Gastrocnemius medialis (tissue), 4 donors: ENCODE data around the gene BNC2. TPM values are rescaled to one million over a fixed set of nuclear protein-coding genes. Genes with fewer than 3 reads are reported as not detected.

Source experiments
- ATAC-seq, 2 donors: fragments of 150-250 bp; one replicate each; pipeline ENCODE4 v1.9.1; 2016
- DNase-seq, 2 donors: peaks; one replicate each; pipeline ENCODE4 v3.0.0-alpha.2; 2019
- H3K27ac ChIP-seq, 4 donors: fragments of 200-600 bp; sonication (generic); 1 replicate in 1 of 4; 2 replicates in 3 of 4; pipeline ENCODE4 v1.5.1; 2016 to 2018; ENCODE audit warnings: mild to moderate bottlenecking in 2 of 4, moderate library complexity in 1 of 4
- H3K27me3 ChIP-seq, 3 donors: fragments of 200-600 bp; sonication (generic) in 2 of 3; 1 replicate in 1 of 3; 2 replicates in 2 of 3; pipeline versions ENCODE4 v1.5.1 to v1.6.0; 2016 to 2019; ENCODE audit warnings: mild to moderate bottlenecking in 1 of 3, moderate library complexity in 1 of 3
- H3K36me3 ChIP-seq, 2 donors: fragments of 200-600 bp; sonication (generic) in 1 of 2; one replicate each; pipeline ENCODE4 v1.5.1; 2017 to 2018
- H3K4me1 ChIP-seq, 2 donors: fragments of 200-600 bp; sonication (generic) in 1 of 2; one replicate each; pipeline ENCODE4 v1.5.1; 2016 to 2017; ENCODE audit warnings: mild to moderate bottlenecking in 2 of 2
- H3K4me3 ChIP-seq, 4 donors: fragments of 200-600 bp; sonication (generic) in 3 of 4; 1 replicate in 1 of 4; 2 replicates in 3 of 4; pipeline ENCODE4 v1.5.1; 2016 to 2019; ENCODE audit warnings: mild to moderate bottlenecking in 2 of 4
- H3K9me3 ChIP-seq, 3 donors: fragments of 200-600 bp; sonication (generic) in 2 of 3; 1 replicate in 1 of 3; 2 replicates in 2 of 3; pipeline ENCODE4 v1.5.1; 2016 to 2019
- POLR2A ChIP-seq, 2 donors: fragments of 450-650 bp; IDR thresholded peaks; one replicate each; pipeline ENCODE4 v1.6.1; 2017; ENCODE audit warnings: antibody characterized with exemption in 2 of 2, mild to moderate bottlenecking in 2 of 2, moderate library complexity in 2 of 2
- in situ Hi-C, 4 donors: fragments of 200-750 bp; cut with MboI; loops; one replicate each; pipeline versions ENCODE4 v1.15.0 to v1.8.0; 2017; ENCODE audit warnings: low sequenced_read_pairs in 4 of 4
- intact Hi-C: fragments of 100-400 bp; cut with DNase I; formaldehyde crosslinking; loops from one replicate; pipeline ENCODE4 v1.15.1; 2023; ENCODE audit warnings: low total_unique reads
- total RNA-seq, 4 donors: library from RNA; depleted of rRNA; stranded (reverse); fragments of >200 nt; gene quantifications; one replicate each; pipeline versions ENCODE4 v1.1.0 to v1.2.3, GENCODE V29; 2016
- TF ChIP-seq, protein P1 (sequence below), 5 experiments: fragments of 450-650 bp in 3 of 5; fragments of 200-600 bp in 2 of 5; sonication (generic) in 2 of 5; IDR thresholded peaks in 4 of 5; conservative IDR thresholded peaks in 1 of 5; 1 replicate in 4 of 5; 2 replicates in 1 of 5; pipeline ENCODE4 v1.5.1; 2016 to 2019; ENCODE audit warnings: antibody characterized with exemption in 5 of 5, mild to moderate bottlenecking in 3 of 5, moderate library complexity in 3 of 5

Gene BNC2
- total RNA-seq, 4 donors from 2014 or later: 40.9 to 122 (median 68.7) TPM

DNA sequence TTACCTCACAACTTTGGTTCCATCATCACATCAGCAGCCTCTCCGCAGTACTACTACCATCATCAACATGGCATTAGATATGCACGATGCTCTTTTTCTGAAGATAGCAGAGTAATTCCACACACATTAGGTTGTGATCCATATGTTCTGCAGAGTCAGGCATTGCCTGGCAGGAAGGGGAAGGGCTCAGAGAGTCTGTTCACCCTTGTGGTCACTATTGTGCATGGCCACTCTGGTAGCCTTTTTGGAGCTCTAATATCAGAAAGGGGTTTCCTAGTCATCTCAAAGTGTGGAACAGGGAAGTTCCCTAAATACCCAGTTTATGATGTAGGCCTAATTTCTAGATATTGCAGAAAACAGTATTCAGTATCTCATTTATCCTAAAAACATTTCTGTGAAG, 373.6 kb downstream of the BNC2 start:
- intact Hi-C loops: no loop called here
- H3K36me3 ChIP-seq: no peaks in the 10 kb centered on the region
- no peaks in the 10 kb centered on the region for H3K27me3 ChIP-seq
- DNase-seq: no peak
- H3K27ac ChIP-seq: no peak overlapping the region
- in situ Hi-C loops: no loop called here
- no peak overlapping the region for H3K4me3 ChIP-seq
- H3K4me1 ChIP-seq: no peaks in the 10 kb centered on the region
- H3K9me3 ChIP-seq: no peaks in the 10 kb centered on the region
- TF ChIP-seq, protein P1, sequence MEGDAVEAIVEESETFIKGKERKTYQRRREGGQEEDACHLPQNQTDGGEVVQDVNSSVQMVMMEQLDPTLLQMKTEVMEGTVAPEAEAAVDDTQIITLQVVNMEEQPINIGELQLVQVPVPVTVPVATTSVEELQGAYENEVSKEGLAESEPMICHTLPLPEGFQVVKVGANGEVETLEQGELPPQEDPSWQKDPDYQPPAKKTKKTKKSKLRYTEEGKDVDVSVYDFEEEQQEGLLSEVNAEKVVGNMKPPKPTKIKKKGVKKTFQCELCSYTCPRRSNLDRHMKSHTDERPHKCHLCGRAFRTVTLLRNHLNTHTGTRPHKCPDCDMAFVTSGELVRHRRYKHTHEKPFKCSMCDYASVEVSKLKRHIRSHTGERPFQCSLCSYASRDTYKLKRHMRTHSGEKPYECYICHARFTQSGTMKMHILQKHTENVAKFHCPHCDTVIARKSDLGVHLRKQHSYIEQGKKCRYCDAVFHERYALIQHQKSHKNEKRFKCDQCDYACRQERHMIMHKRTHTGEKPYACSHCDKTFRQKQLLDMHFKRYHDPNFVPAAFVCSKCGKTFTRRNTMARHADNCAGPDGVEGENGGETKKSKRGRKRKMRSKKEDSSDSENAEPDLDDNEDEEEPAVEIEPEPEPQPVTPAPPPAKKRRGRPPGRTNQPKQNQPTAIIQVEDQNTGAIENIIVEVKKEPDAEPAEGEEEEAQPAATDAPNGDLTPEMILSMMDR (IDR thresholded peaks at IDR 0.05 in 4 of 5, conservative IDR thresholded peaks at IDR 0.05 in 1 of 5): no peak
- TF ChIP-seq POLR2A (IDR thresholded peaks at IDR 0.05): no peak
- no peak for ATAC-seq

DNA sequence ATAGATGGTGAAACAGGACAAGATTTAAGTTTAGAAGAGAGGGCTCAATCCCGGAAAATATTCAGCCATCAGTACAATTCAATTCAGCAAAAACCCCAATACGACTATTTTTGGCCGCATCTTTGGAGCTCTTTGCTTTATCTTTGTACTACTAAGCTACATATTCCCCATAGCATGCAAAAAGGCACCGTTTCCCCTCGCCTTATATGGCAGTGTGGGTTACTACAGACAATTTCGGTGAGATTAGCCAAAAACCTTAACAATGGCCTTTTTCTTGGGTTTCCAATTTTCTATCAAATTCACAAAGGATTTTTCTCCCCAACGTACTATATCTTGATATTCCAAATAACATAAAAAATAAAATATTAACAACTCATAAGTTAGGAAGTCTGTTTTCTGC, 382.6 kb downstream of the BNC2 start:
- H3K27me3 ChIP-seq: no peaks in the 10 kb centered on the region
- H3K27ac ChIP-seq: no peak overlapping the region
- in situ Hi-C loops: no loop called here
- DNase-seq (no peak), ATAC-seq (no peak)
- TF ChIP-seq POLR2A (IDR thresholded peaks at IDR 0.05): no peak
- TF ChIP-seq, protein P1 (IDR thresholded peaks at IDR 0.05 in 4 of 5, conservative IDR thresholded peaks at IDR 0.05 in 1 of 5): no peak
- intact Hi-C loops: no loop called here
- no peaks in the 10 kb centered on the region for H3K4me1 ChIP-seq
- no peak overlapping the region for H3K4me3 ChIP-seq
- H3K9me3 ChIP-seq: no peaks in the 10 kb centered on the region
- H3K36me3 ChIP-seq: no peaks in the 10 kb centered on the region

DNA sequence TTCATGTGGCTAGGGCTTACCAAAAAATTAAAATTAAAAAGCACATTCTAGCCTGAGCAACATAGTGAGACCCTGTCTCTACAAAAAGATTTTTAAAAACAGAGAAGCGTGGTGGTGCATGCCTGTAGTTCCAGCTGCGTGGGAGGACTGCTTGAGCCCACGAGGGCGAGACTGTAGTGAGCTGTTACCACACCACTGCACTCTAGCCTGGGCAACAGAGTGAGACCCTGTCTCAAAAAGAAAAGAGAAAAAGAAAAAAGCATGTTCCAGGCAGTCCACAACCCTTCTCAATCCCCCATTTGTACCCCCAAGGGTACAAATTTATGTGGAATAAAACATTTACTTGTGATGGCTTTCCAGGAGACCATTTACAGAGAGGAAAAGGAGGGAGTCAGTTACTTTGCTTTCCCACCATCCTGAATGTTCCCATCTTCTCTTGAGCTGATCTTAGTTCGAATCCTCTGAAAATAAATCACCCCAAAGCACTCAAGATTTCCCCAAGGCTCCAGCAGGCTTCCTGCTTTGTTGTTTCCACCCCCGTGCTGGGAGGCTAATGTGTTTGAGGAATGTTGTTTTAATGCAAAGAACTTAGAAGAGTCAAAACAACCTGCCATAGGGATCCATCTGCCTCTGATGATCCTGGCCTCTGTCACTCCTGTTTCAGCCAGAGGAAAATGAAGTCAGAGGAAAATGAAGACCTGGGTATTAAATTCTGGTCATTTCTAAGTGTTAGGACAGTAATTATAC, 384.7 kb downstream of the BNC2 start:
- intact Hi-C loops: no loop called here
- no peak for ATAC-seq
- no peak for DNase-seq
- Histone ChIP-seq H3K27ac (no peak overlapping the region), H3K9me3 (no peaks in the 10 kb centered on the region), H3K4me3 (no peak overlapping the region), H3K4me1 (no peaks in the 10 kb centered on the region), H3K36me3 (no peaks in the 10 kb centered on the region), H3K27me3 (no peaks in the 10 kb centered on the region)
- in situ Hi-C loops: no loop called here
- TF ChIP-seq POLR2A (IDR thresholded peaks at IDR 0.05): no peak
- TF ChIP-seq, protein P1 (IDR thresholded peaks at IDR 0.05 in 4 of 5, conservative IDR thresholded peaks at IDR 0.05 in 1 of 5): no peak

DNA sequence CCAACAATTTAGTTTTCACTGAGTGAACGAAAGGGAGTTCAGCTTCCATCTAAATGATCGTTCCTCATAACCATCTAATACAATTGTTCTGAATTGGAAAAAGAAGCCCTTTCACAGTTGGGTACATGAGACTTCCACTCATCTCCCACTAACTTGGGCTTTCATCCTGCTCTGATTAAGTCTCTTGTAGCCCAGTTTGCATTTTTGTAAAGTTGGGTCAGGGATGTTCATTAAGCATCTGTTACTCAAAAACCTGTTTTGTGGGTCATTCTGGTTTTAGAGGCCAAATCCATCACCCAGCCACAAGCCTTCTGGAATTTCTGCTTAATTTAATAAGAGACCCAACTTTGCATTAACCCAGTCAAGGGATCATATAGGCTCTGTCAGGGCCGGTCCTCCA, 385.3 kb downstream of the BNC2 start:
- Histone ChIP-seq H3K27me3 (no peaks in the 10 kb centered on the region), H3K4me3 (no peak overlapping the region), H3K27ac (no peak overlapping the region), H3K9me3 (no peaks in the 10 kb centered on the region), H3K4me1 (no peaks in the 10 kb centered on the region), H3K36me3 (no peaks in the 10 kb centered on the region)
- ATAC-seq (no peak), DNase-seq (no peak)
- in situ Hi-C loops (no loop called here), intact Hi-C loops (no loop called here)
- TF ChIP-seq, protein P1 (IDR thresholded peaks at IDR 0.05 in 4 of 5, conservative IDR thresholded peaks at IDR 0.05 in 1 of 5): no peak
- no peak for TF ChIP-seq POLR2A (IDR thresholded peaks at IDR 0.05)

DNA sequence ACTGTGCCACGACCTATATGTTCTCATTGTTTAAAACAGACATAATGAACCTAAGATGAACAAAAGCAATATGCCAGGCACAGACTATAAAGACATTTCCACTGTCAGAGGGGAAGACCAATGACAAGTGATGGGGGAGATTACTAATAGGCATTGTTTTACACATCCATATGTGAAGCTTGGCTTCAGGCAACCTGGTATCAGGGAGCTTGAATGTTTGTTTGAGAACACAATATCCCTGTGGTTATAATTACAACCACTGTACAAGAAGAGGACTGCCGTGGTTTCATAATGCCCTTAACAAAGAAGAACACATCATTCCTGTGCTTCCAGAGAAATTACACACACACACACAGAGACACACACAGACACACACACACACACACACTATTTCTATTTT, 385.7 kb downstream of the BNC2 start:
- Histone ChIP-seq H3K27me3 (no peaks in the 10 kb centered on the region), H3K9me3 (no peaks in the 10 kb centered on the region), H3K36me3 (no peaks in the 10 kb centered on the region), H3K27ac (no peak overlapping the region), H3K4me1 (no peaks in the 10 kb centered on the region), H3K4me3 (no peak overlapping the region)
- no peak for TF ChIP-seq POLR2A (IDR thresholded peaks at IDR 0.05)
- TF ChIP-seq, protein P1 (IDR thresholded peaks at IDR 0.05 in 4 of 5, conservative IDR thresholded peaks at IDR 0.05 in 1 of 5): no peak
- ATAC-seq (no peak), DNase-seq (no peak)
- intact Hi-C loops: no loop called here
- in situ Hi-C loops: no loop called here
